ENCODE measurements around the gene DHRS3.
"Not testable (repeated sequence)": the region's sequence is repeated elsewhere in the genome, so short reads cannot be mapped to it uniquely, and the experiment has no call there.

The DHRS3 gene

GRCh38 chr1:12537294-12537693 is 80.7 kb downstream of the DHRS3 start:
- FAIRE-seq = no peak

GRCh38 chr1:12536023-12536639 is 81.9 kb downstream of the DHRS3 start:
- no peak for FAIRE-seq

- FAIRE-seq = no peak
Measured at GRCh38 chr1:12532405-12533315, 85.3 kb downstream of the DHRS3 start.

GRCh38 chr1:12531179-12531499 is 86.9 kb downstream of the DHRS3 start:
- FAIRE-seq = no peak

GRCh38 chr1:12530462-12531178 is 87.4 kb downstream of the DHRS3 start:
- no peak for FAIRE-seq

GRCh38 chr1:12529640-12530174 is 88.3 kb downstream of the DHRS3 start:
- FAIRE-seq = no peak

GRCh38 chr1:12528021-12528852 is 89.8 kb downstream of the DHRS3 start:
- FAIRE-seq = no peak

GRCh38 chr1:12527564-12527963 is 90.4 kb downstream of the DHRS3 start:
- FAIRE-seq = no peak

- FAIRE-seq = no peak
Measured at GRCh38 chr1:12525311-12526181, 92.5 kb downstream of the DHRS3 start.

GRCh38 chr1:12524266-12524665 is 93.7 kb downstream of the DHRS3 start:
- FAIRE-seq = no peak

GRCh38 chr1:12522780-12523179 is 95.2 kb downstream of the DHRS3 start:
- FAIRE-seq = not testable (repeated sequence)

GRCh38 chr1:12521096-12521495 is 96.9 kb downstream of the DHRS3 start:
- FAIRE-seq = no peak

GRCh38 chr1:12519693-12520364 is 98.2 kb downstream of the DHRS3 start:
- FAIRE-seq = no peak

- no peak for FAIRE-seq
Measured at GRCh38 chr1:12518931-12519692, 98.9 kb downstream of the DHRS3 start.

All from islet of Langerhans (tissue), 1 donor.